HEK293 (cell line): ENCODE data around the gene PDLIM7.

Experiments
- CTCF ChIA-PET: fragments of 350-600 bp; formaldehyde crosslinking; extraction: SDS; loops from one replicate; lab custom pipeline; 2021; ENCODE audit warnings: antibody characterized with exemption; lab: Yijun Ruan, JAX
- POLR2A ChIA-PET: fragments of 300-600 bp; formaldehyde crosslinking; extraction: SDS; loops from one replicate; lab custom pipeline; 2020; ENCODE audit warnings: antibody characterized with exemption, inconsistent platforms; lab: Yijun Ruan, JAX
- H3K27ac ChIP-seq: fragments of 200-500 bp; sonication (Bioruptor generic); 2 replicates; pipeline ENCODE4 v1.5.1; 2014; ENCODE audit warnings: low read depth, low read length, control low read depth, inconsistent platforms; ENCODE audit errors: extremely low read depth
- H3K36me3 ChIP-seq, 2 experiments: fragments of 200-500 bp in 1 of 2; sonication (Bioruptor generic) in 1 of 2; 1 replicate in 1 of 2; 2 replicates in 1 of 2; pipeline ENCODE4 v1.5.1; 2014 to 2017; ENCODE audit warnings: inconsistent platforms in 2 of 2, low read length in 2 of 2; ENCODE audit not compliant: control insufficient read depth in 2 of 2, insufficient read depth in 1 of 2
- H3K4me1 ChIP-seq: fragments of 200-500 bp; sonication (Bioruptor generic); 2 replicates; pipeline ENCODE4 v1.5.1; 2014; ENCODE audit warnings: mild to moderate bottlenecking, low read length, inconsistent platforms; ENCODE audit not compliant: control insufficient read depth, insufficient read depth
- H3K4me3 ChIP-seq: 2 replicates; pipeline ENCODE4 v1.5.1; 2011; ENCODE audit warnings: low read depth, mild to moderate bottlenecking, control low read depth, low read length, moderate library complexity
- H3K9me3 ChIP-seq: fragments of 200-500 bp; sonication (Bioruptor generic); 2 replicates; pipeline ENCODE4 v1.5.1; 2014; ENCODE audit warnings: low read depth, low read length, inconsistent platforms; ENCODE audit not compliant: control insufficient read depth, insufficient read depth
- CTCF ChIP-seq: fragments of 450-650 bp; formaldehyde crosslinking; IDR thresholded peaks from 2 replicates; pipeline ENCODE4 v1.5.1; 2016; ENCODE audit warnings: missing biosample characterization, missing genetic modification characterization
- HOXA7 ChIP-seq: sonication (generic); formaldehyde crosslinking; IDR thresholded peaks from 2 replicates; pipeline ENCODE4 v1.8.1; 2022; ENCODE audit warnings: missing genetic modification reagents, borderline replicate concordance
- PBX3 ChIP-seq: sonication (generic); formaldehyde crosslinking; IDR thresholded peaks from 2 replicates; pipeline ENCODE4 v1.8.1; 2022; ENCODE audit warnings: mild to moderate bottlenecking, moderate library complexity, missing genetic modification reagents
- SP3 ChIP-seq: fragments of 450-650 bp; formaldehyde crosslinking; IDR thresholded peaks from 2 replicates; pipeline ENCODE4 v1.5.1; 2016; ENCODE audit warnings: missing biosample characterization, missing genetic modification characterization
- WT1 ChIP-seq: fragments of 450-650 bp; formaldehyde crosslinking; IDR thresholded peaks from 2 replicates; pipeline ENCODE4 v1.5.1; 2016; ENCODE audit warnings: missing biosample characterization, missing genetic modification characterization
- ZBTB11 ChIP-seq: fragments of 450-650 bp; formaldehyde crosslinking; conservative IDR thresholded peaks from 2 replicates; pipeline ENCODE4 v1.5.1; 2016; ENCODE audit warnings: low read depth, missing biosample characterization, missing genetic modification characterization
- ZBTB44 ChIP-seq: fragments of 450-650 bp; IDR thresholded peaks from 2 replicates; pipeline ENCODE4 v1.5.1; 2018; ENCODE audit warnings: missing biosample characterization, mild to moderate bottlenecking, missing genetic modification characterization
- ZNF23 ChIP-seq: fragments of 450-650 bp; formaldehyde crosslinking; IDR thresholded peaks from 2 replicates; pipeline ENCODE4 v1.5.1; 2016; ENCODE audit warnings: missing biosample characterization, missing genetic modification characterization, borderline replicate concordance
- ZNF416 ChIP-seq: fragments of 450-650 bp; formaldehyde crosslinking; IDR thresholded peaks from 2 replicates; pipeline ENCODE4 v1.5.1; 2016; ENCODE audit warnings: missing biosample characterization, missing genetic modification characterization
- ZNF837 ChIP-seq: fragments of 450-650 bp; formaldehyde crosslinking; IDR thresholded peaks from 2 replicates; pipeline ENCODE4 v1.5.1; 2016; ENCODE audit warnings: missing biosample characterization, missing genetic modification characterization

Gene PDLIM7

GRCh38 chr5:177530638-177531037 is 33.2 kb upstream of the PDLIM7 start:
- no peaks in the 10 kb centered on the region for H3K9me3 ChIP-seq
- H3K36me3 ChIP-seq = peaks cover 13 to 93% of the 10 kb centered on the region in 2 experiments; a peak in 2 of 3 replicates
- POLR2A ChIA-PET = no interaction called here

More at GRCh38 chr5:177530638-177531037, 33.2 kb upstream of the PDLIM7 start:
- H3K27ac ChIP-seq = no peak overlapping the region
- CTCF ChIA-PET = interaction anchor here (0.6 to 1.4 kb wide), 3 partner anchors 9 to 54 kb away, joined by 3 read pairs; no protein-coding TSS in a partner anchor
- no peak for TF ChIP-seq HOXA7 (CRISPR knock-in tag)
- TF ChIP-seq ZNF837 (tag by site-specific recombination) = no peak
- TF ChIP-seq ZBTB11 (tag by site-specific recombination) = no peak
- TF ChIP-seq SP3 (tag by site-specific recombination) = no peak
- no peak for TF ChIP-seq CTCF (tag by site-specific recombination)
- no peak for TF ChIP-seq ZNF23 (tag by site-specific recombination)
- TF ChIP-seq WT1 (tag by site-specific recombination) = no peak
- no peak for TF ChIP-seq ZBTB44 (tag by site-specific recombination)
- TF ChIP-seq ZNF416 = no peak
- TF ChIP-seq PBX3 (CRISPR knock-in tag) = no peak
- TF ChIP-seq, all 188 proteins: peak for 0
- Histone ChIP-seq H3K4me1 (no peaks in the 10 kb centered on the region), H3K4me3 (no peak overlapping the region)
